K562 (cell line): ENCODE results near the gene LAMA4. TPM values are rescaled to one million over a fixed set of nuclear protein-coding genes. Genes with fewer than 3 reads are reported as not detected.
A peak's percentile ranks its signal among the peaks of the same experiment; 100 is the strongest.

Experiments used
- ATAC-seq: fragments of 200-7000 bp; cut with Tn5 transposase; 3 replicates; pipeline ENCODE4 v1.9.1; 2020; ENCODE audit warnings: moderate library complexity
- BruUV-seq: library from RNA; stranded (reverse); fragments of 400-500 nt; replicated peaks from 2 replicates; lab custom pipeline; 2021; lab: Mats Ljungman, UMichigan
- CTCF ChIA-PET: fragments of 300-600 bp; formaldehyde crosslinking; extraction: SDS; loops from one replicate; lab custom pipeline; 2021; ENCODE audit warnings: low intra/inter-chr PET ratio; lab: Yijun Ruan, JAX
- POLR2A ChIA-PET: fragments of 300-600, 350-650 bp; sonication (Branson Sonifier 250); formaldehyde crosslinking; extraction: SDS; loops from one replicate; lab custom pipeline; 2021; ENCODE audit warnings: antibody characterized with exemption, inconsistent platforms; lab: Yijun Ruan, JAX
- DNase-seq, 4 experiments: peaks; one replicate each; pipeline versions ENCODE4 v3.0.0 to v3.0.0-alpha.2; 2011 to 2018; ENCODE audit warnings: low spot score in 3 of 4, mixed read lengths in 3 of 4; ENCODE audit errors: extremely low read depth in 1 of 4
- FAIRE-seq: peaks from 2 replicates; lab custom pipeline; 2011; peaks lifted over from hg19 to GRCh38; lab: Jason Lieb, UNC
- H2AFZ ChIP-seq: 2 replicates; pipeline ENCODE4 v1.6.0; 2011; ENCODE audit warnings: low read depth, low read length, control low read depth, inconsistent platforms
- H3K27ac ChIP-seq: fragments of 200-600 bp; 3 replicates; pipeline ENCODE4 v1.8.0; 2011; ENCODE audit warnings: low read depth, mild to moderate bottlenecking, control low read depth, inconsistent platforms, low read length, moderate library complexity, mixed read lengths; ENCODE audit errors: extremely low read depth
- H3K27me3 ChIP-seq, 2 experiments: fragments of 300-600 bp in 1 of 2; 2 replicates in 1 of 2; 3 replicates in 1 of 2; pipeline versions ENCODE4 v1.6.0 to v1.8.0; 2011; ENCODE audit warnings: inconsistent platforms in 2 of 2, low read length in 2 of 2, mild to moderate bottlenecking in 1 of 2, mixed read lengths in 1 of 2, moderate library complexity in 1 of 2; ENCODE audit not compliant: control insufficient read depth in 2 of 2, insufficient read depth in 2 of 2
- H3K36me3 ChIP-seq: fragments of 300-600 bp; 3 replicates; pipeline ENCODE4 v1.8.0; 2011; ENCODE audit warnings: mild to moderate bottlenecking, low read length, inconsistent platforms; ENCODE audit not compliant: control insufficient read depth, insufficient read depth
- H3K4me1 ChIP-seq, 2 experiments: fragments of 200-600 bp in 1 of 2; replicated peaks in 1 of 2; 2 replicates in 1 of 2; 3 replicates in 1 of 2; pipeline versions ENCODE4 v1.5.1 to v1.8.0; 2011; ENCODE audit warnings: inconsistent platforms in 2 of 2, low read length in 2 of 2, mild to moderate bottlenecking in 1 of 2, mixed read lengths in 1 of 2, moderate library complexity in 1 of 2; ENCODE audit not compliant: control insufficient read depth in 2 of 2, insufficient read depth in 2 of 2
- H3K4me2 ChIP-seq: 2 replicates; pipeline ENCODE4 v1.6.1; 2011; ENCODE audit warnings: low read length, control low read depth, inconsistent platforms, mixed read lengths; ENCODE audit not compliant: insufficient read depth
- H3K4me3 ChIP-seq: fragments of 200-600 bp; sonication (generic), shearing (Covaris generic); 2 replicates; pipeline ENCODE4 v1.5.1; 2016; ENCODE audit warnings: control low read depth, inconsistent platforms
- H3K79me2 ChIP-seq: fragments of 200-600 bp; 3 replicates; pipeline ENCODE4 v1.8.0; 2011; ENCODE audit warnings: low read length, inconsistent platforms; ENCODE audit not compliant: control insufficient read depth, insufficient read depth
- H3K9ac ChIP-seq, 2 experiments: 2 replicates each; pipeline versions ENCODE4 v1.6.0 to v1.6.1; 2011; ENCODE audit warnings: low read depth in 2 of 2, low read length in 2 of 2, control low read depth in 1 of 2, inconsistent platforms in 1 of 2, mild to moderate bottlenecking in 1 of 2, mixed read lengths in 1 of 2; ENCODE audit not compliant: insufficient read depth in 1 of 2
- H3K9me1 ChIP-seq: one replicate; pipeline ENCODE4 v1.6.0; 2011; ENCODE audit warnings: inconsistent platforms, mild to moderate bottlenecking, low read length, moderate library complexity; ENCODE audit not compliant: control insufficient read depth, insufficient read depth
- H3K9me3 ChIP-seq: replicated peaks from 2 replicates; pipeline ENCODE4 v1.5.1; 2011; ENCODE audit warnings: low read depth, low read length, inconsistent platforms; ENCODE audit not compliant: control insufficient read depth, insufficient read depth
- H4K20me1 ChIP-seq: replicated peaks from 2 replicates; pipeline ENCODE4 v1.6.1; 2011; ENCODE audit warnings: low read length, inconsistent platforms, mixed read lengths; ENCODE audit not compliant: control insufficient read depth, insufficient read depth
- CREM ChIP-seq: IDR thresholded peaks from 2 replicates; pipeline ENCODE4 v1.6.1; 2014; ENCODE audit warnings: antibody characterized with exemption, low read depth
- ESRRB ChIP-seq: fragments of 250-450 bp; sonication (Bioruptor Pico); IDR thresholded peaks from 2 replicates; pipeline ENCODE4 v1.5.0; 2020; ENCODE audit warnings: mild to moderate bottlenecking, moderate library complexity, borderline replicate concordance
- POLR2AphosphoS2 ChIP-seq: IDR thresholded peaks from 2 replicates; pipeline ENCODE4 v1.6.1; 2012; ENCODE audit warnings: low read length, improper control_type of control experiment
- ZNF175 ChIP-seq: fragments of 200-800 bp; sonication (Bioruptor generic); IDR thresholded peaks from 2 replicates; pipeline ENCODE4 v1.6.1; 2016; ENCODE audit warnings: low read depth, mild to moderate bottlenecking, missing genetic modification characterization, missing compliant biosample characterization
- WGBS: fragments of 100-300 bp; shearing (Covaris generic); methylation state at CpG from one replicate; pipeline ENCODE4 v1.1.6; 2016; ENCODE audit warnings: low coverage, mixed read lengths; ENCODE audit not compliant: insufficient coverage; ENCODE audit errors: missing lambda C conversion rate; 5-methylcytosine and 5-hydroxymethylcytosine counted together
- in situ Hi-C: fragments of 300-500 bp; cut with MboI; formaldehyde crosslinking; loops from 4 replicates; pipeline ENCODE4 v1.15.0; 2018; ENCODE audit warnings: inconsistent platforms, mixed read lengths
- intact Hi-C: fragments of 100-400 bp; cut with micrococcal nuclease; formaldehyde crosslinking; loops from 2 replicates; pipeline ENCODE4 v1.14.2; 2022
- polyA plus RNA-seq, 8 experiments: library from polyadenylated mRNA; depleted of rRNA in 4 of 8; stranded (reverse) in 5 of 8; unstranded in 3 of 8; fragments of >200 nt; fragmentation: Nextera tagmentation in 2 of 8; fragmentation: Illumina TruSeq in 1 of 8; extraction: Ambion mirVana in 2 of 8; extraction: Trizol in 1 of 8; gene quantifications; 2 replicates each; pipeline versions ENCODE4 v1.2.1 to v1.2.3, GENCODE V29; 2011 to 2014; ENCODE audit warnings: inconsistent platforms in 1 of 8, missing spikeins in 1 of 8
- total RNA-seq, 7 experiments: library from RNA; depleted of rRNA in 6 of 7; stranded (reverse); fragments of >200 nt in 6 of 7; fragmentation: Illumina TruSeq in 2 of 7; extraction: Trizol in 2 of 7; gene quantifications; 2 replicates each; pipeline versions ENCODE4 v1.2.1 to v1.2.3, GENCODE V29; 2011 to 2021; ENCODE audit warnings: low replicate concordance in 1 of 7
- TF ChIP-seq, protein P1 (sequence below): fragments of 450-650 bp; IDR thresholded peaks from 2 replicates; pipeline ENCODE4 v1.6.1; 2018; ENCODE audit not compliant: partially characterized antibody

The LAMA4 gene
- total and polyA plus RNA-seq, 9 of the 15 experiments (the other 6 are each of a cell fraction or from before 2014, with no cell fraction given), result 0.05 to 2.9 (median 0.51) TPM

- POLR2A ChIA-PET, result no interaction called here
- Histone ChIP-seq H3K9me3 (no peaks in the 10 kb centered on the region), H2AFZ (0 out of 2 replicates have a peak overlapping the region, but pooled peaks have one; percentile 38), H3K4me1 (no peaks in the 10 kb centered on the region; a peak in 1 of 5 replicates), H3K27ac (no peak overlapping the region), H3K79me2 (no peaks in the 10 kb centered on the region), H3K36me3 (no peaks in the 10 kb centered on the region), H3K4me3 (no peak overlapping the region)
- in situ Hi-C loops, result loop anchor here (10.0 kb wide), 1 partner anchor 437 kb away; no protein-coding TSS in a partner anchor
- intact Hi-C loops, result no loop called here
- ATAC-seq, result no peak
- WGBS, result 3% methylated on average over 2 of the region's 2 CpGs
- no peak for TF ChIP-seq ZNF175 (CRISPR knock-in tag)
- TF ChIP-seq, protein P1, sequence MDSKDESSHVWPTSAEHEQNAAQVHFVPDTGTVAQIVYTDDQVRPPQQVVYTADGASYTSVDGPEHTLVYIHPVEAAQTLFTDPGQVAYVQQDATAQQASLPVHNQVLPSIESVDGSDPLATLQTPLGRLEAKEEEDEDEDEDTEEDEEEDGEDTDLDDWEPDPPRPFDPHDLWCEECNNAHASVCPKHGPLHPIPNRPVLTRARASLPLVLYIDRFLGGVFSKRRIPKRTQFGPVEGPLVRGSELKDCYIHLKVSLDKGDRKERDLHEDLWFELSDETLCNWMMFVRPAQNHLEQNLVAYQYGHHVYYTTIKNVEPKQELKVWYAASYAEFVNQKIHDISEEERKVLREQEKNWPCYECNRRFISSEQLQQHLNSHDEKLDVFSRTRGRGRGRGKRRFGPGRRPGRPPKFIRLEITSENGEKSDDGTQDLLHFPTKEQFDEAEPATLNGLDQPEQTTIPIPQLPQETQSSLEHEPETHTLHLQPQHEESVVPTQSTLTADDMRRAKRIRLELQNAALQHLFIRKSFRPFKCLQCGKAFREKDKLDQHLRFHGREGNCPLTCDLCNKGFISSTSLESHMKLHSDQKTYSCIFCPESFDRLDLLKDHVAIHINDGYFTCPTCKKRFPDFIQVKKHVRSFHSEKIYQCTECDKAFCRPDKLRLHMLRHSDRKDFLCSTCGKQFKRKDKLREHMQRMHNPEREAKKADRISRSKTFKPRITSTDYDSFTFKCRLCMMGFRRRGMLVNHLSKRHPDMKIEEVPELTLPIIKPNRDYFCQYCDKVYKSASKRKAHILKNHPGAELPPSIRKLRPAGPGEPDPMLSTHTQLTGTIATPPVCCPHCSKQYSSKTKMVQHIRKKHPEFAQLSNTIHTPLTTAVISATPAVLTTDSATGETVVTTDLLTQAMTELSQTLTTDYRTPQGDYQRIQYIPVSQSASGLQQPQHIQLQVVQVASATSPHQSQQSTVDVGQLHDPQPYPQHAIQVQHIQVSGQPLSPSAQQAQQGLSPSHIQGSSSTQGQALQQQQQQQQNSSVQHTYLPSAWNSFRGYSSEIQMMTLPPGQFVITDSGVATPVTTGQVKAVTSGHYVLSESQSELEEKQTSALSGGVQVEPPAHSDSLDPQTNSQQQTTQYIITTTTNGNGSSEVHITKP, result no peak
- TF ChIP-seq ESRRB (CRISPR knock-in tag), result no peak
- TF ChIP-seq POLR2AphosphoS2, result no peak
- TF ChIP-seq CREM, result no peak
- TF ChIP-seq, all 486 proteins: peak for 0
- peaks cover 0 to 6% of the 10 kb centered on the region in 2 experiments; a peak in 3 of 5 replicates for H3K27me3 ChIP-seq
- no peaks in the 10 kb centered on the region for H4K20me1 ChIP-seq
- H3K9ac ChIP-seq, result no peak overlapping the region
- DNase-seq (no peak), FAIRE-seq (no peak)
- H3K4me2 ChIP-seq, result no peak overlapping the region
- BruUV-seq, result no TSS peak
- no peaks in the 10 kb centered on the region for H3K9me1 ChIP-seq
- CTCF ChIA-PET, result no interaction called here
Measured at GRCh38 chr6:112141707-112142106, 112.7 kb downstream of the LAMA4 start.
